Testis (tissue), 3 donors: ENCODE results near the gene MBP. TPM values are rescaled to one million over a fixed set of nuclear protein-coding genes. Genes with fewer than 3 reads are reported as not detected.
A peak's percentile ranks its signal among the peaks of the same experiment; 100 is the strongest.

Experiments
- DNase-seq: peaks from one replicate; pipeline ENCODE4 v3.0.0-alpha.2; 2019
- H3K27ac ChIP-seq, 2 donors: fragments of 200-600 bp; sonication (generic); one replicate each; pipeline ENCODE4 v1.5.1; 2019
- H3K27me3 ChIP-seq: fragments of 200-600 bp; sonication (generic); one replicate; pipeline ENCODE4 v1.5.1; 2019
- H3K36me3 ChIP-seq: fragments of 200-600 bp; sonication (generic); one replicate; pipeline ENCODE4 v1.5.1; 2017; ENCODE audit warnings: low read depth; ENCODE audit errors: missing control alignments
- H3K4me1 ChIP-seq: fragments of 200-600 bp; sonication (generic); one replicate; pipeline ENCODE4 v1.5.1; 2019
- H3K4me3 ChIP-seq, 2 donors: fragments of 200-600 bp; sonication (generic); one replicate each; pipeline ENCODE4 v1.5.1; 2017 to 2019
- H3K9me3 ChIP-seq: fragments of 200-600 bp; sonication (generic); one replicate; pipeline ENCODE4 v1.5.1; 2017
- POLR2A ChIP-seq: fragments of 450-650 bp; IDR thresholded peaks from one replicate; pipeline ENCODE4 v1.6.1; 2017; ENCODE audit warnings: antibody characterized with exemption, mild to moderate bottlenecking, moderate library complexity
- WGBS, 2 donors: methylation state at CpG; one replicate each; pipeline ENCODE4 v1.1.5; 2018; 5-methylcytosine and 5-hydroxymethylcytosine counted together
- intact Hi-C: fragments of 100-400 bp; cut with DNase I; formaldehyde crosslinking; loops from one replicate; pipeline ENCODE4 v1.15.1; 2023; ENCODE audit warnings: low total_unique reads
- polyA plus RNA-seq: library from polyadenylated mRNA; stranded (reverse); fragments of 350-450 nt; fragmentation: Illumina TruSeq; extraction: RNeasy Lipid Tissue Mini Kit (QIAGEN cat#74804); gene quantifications from one replicate; pipeline ENCODE4 v1.2.3, GENCODE V29; 2014; ENCODE audit warnings: low read depth, low replicate concordance; ENCODE audit not compliant: insufficient read depth
- total RNA-seq, 2 donors: library from RNA; depleted of rRNA; stranded (reverse); fragments of >200 nt; gene quantifications; one replicate each; pipeline ENCODE4 v1.2.3, GENCODE V29; 2016
- TF ChIP-seq, protein P1 (sequence below), 3 experiments: fragments of 450-650 bp in 2 of 3; fragments of 200-600 bp in 1 of 3; sonication (generic) in 1 of 3; IDR thresholded peaks; one replicate each; pipeline ENCODE4 v1.5.1; 2016 to 2019; ENCODE audit warnings: antibody characterized with exemption in 3 of 3, mild to moderate bottlenecking in 2 of 3, moderate library complexity in 1 of 3

The MBP gene
- total and polyA plus RNA-seq, 3 donors from 2014 or later, result 15.4 to 20.3 (median 16.7) TPM

DNA sequence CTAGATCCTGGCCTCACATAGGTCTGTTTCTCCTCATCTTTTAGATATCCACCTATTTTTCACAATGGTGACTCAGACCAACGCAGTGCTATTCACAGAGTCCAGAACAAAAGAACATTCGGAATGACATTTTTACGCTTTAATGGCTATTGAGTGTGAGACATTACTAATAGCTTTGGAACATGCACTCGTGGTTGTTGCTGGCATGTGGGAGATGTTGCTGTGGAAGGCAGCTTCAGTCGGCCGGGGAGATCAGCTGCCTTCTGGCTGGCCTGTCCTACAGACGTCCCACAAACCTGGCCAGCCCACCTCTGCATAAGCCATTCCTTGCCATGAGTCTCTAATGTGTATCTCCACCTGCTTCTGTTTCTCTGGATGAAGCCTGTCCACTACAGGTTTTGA is 3.4 kb downstream of the MBP start:
- intact Hi-C loops, result no loop called here

DNA sequence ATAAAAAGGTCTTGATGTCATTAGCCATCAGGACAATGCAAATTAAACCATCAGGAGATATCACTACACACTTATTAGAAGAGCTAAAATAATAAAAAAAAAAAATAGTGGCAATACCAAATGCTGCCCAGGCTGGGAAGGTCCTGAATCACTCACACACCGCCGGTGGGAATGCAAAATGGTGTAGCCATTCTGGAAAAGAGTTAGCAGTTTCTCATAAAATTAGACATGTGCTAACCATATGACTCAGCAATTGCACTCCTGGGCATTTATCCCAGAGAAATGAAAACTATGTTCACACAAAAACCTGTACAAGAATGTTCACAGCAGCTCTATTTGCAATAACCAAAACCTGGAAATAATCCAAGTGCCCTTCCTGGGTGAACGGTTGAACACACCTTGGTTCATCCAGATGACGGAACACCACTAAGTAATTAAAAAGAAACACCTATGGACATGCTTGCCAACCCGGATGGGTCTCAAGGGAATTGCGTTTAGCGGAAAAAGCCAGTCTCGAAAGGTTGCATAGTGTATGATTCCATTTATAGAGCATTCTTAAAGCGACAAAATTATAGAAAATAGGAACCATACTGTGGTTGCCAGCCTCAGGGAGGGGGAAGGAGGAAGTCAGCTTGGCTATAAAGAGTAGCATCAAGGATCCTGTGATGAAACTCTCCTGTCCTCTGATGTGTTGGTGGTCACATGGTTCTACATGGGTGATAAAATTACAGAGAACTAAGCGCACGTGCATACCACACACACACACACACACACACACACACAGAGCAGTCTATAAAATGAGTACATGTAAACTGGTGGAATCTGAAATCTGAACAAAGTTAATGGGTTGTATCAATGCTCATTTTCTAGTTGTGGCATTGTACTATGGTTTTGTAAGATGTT is 4.6 kb downstream of the MBP start:
- peaks cover 7% of the 10 kb centered on the region for H3K4me1 ChIP-seq
- peak overlapping the region in 1 of 2 donors; percentile 41 for H3K27ac ChIP-seq
- no peak for DNase-seq
- no peak overlapping the region for H3K4me3 ChIP-seq
- 70 to 76% methylated on average over 11 of the region's 11 CpGs for WGBS, 2 donors
- TF ChIP-seq, protein P1, sequence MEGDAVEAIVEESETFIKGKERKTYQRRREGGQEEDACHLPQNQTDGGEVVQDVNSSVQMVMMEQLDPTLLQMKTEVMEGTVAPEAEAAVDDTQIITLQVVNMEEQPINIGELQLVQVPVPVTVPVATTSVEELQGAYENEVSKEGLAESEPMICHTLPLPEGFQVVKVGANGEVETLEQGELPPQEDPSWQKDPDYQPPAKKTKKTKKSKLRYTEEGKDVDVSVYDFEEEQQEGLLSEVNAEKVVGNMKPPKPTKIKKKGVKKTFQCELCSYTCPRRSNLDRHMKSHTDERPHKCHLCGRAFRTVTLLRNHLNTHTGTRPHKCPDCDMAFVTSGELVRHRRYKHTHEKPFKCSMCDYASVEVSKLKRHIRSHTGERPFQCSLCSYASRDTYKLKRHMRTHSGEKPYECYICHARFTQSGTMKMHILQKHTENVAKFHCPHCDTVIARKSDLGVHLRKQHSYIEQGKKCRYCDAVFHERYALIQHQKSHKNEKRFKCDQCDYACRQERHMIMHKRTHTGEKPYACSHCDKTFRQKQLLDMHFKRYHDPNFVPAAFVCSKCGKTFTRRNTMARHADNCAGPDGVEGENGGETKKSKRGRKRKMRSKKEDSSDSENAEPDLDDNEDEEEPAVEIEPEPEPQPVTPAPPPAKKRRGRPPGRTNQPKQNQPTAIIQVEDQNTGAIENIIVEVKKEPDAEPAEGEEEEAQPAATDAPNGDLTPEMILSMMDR (IDR thresholded peaks at IDR 0.05), result no peak
- no peak for TF ChIP-seq POLR2A
- no peaks in the 10 kb centered on the region for H3K9me3 ChIP-seq
- intact Hi-C loops, result no loop called here
- H3K36me3 ChIP-seq, result no peaks in the 10 kb centered on the region
- H3K27me3 ChIP-seq, result no peaks in the 10 kb centered on the region

More for the DNA sequence above, 3.4 kb downstream of the MBP start:
- Histone ChIP-seq H3K27ac (no peak overlapping the region), H3K4me3 (no peak overlapping the region), H3K36me3 (no peaks in the 10 kb centered on the region), H3K9me3 (no peaks in the 10 kb centered on the region), H3K4me1 (peaks cover 16% of the 10 kb centered on the region), H3K27me3 (no peaks in the 10 kb centered on the region)
- 83 to 85% methylated on average over 7 of the region's 7 CpGs for WGBS, 2 donors
- no peak for TF ChIP-seq POLR2A
- TF ChIP-seq, protein P1 (IDR thresholded peaks at IDR 0.05), result no peak
- DNase-seq, result no peak

DNA sequence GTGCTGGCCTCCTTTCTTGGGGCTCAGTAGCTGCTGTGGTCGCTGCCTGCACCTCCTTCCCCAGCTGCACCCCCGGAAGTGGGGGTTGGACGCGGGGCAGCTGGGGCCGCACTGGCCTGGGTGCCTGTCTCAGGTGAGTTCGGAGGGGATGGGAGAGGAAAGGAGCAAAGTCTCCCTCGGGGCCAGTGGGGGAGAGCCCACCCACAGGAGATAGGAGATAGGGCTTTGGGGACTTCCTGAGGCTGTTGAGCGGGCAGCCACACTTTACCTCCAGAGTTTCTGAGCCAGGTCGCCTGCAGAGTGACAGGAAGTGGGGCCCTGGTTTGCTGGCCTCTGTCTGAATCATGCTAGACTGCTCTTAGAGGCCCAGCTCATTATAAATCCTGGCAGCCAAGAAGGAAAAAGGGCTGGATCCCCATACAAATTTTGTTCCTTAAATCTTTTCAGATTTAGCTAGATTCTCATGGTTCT is 8.1 kb downstream of the MBP start:
- H3K27ac ChIP-seq, result no peak overlapping the region
- no peaks in the 10 kb centered on the region for H3K36me3 ChIP-seq
- H3K4me1 ChIP-seq, result peaks cover 10% of the 10 kb centered on the region
- H3K4me3 ChIP-seq, result no peak overlapping the region
- H3K27me3 ChIP-seq, result no peaks in the 10 kb centered on the region
- no peaks in the 10 kb centered on the region for H3K9me3 ChIP-seq
- no peak for TF ChIP-seq POLR2A
- TF ChIP-seq, protein P1 (IDR thresholded peaks at IDR 0.05), result no peak
- no peak for DNase-seq
- 74 to 78% methylated on average over 9 of the region's 9 CpGs for WGBS, 2 donors
- intact Hi-C loops, result no loop called here

DNA sequence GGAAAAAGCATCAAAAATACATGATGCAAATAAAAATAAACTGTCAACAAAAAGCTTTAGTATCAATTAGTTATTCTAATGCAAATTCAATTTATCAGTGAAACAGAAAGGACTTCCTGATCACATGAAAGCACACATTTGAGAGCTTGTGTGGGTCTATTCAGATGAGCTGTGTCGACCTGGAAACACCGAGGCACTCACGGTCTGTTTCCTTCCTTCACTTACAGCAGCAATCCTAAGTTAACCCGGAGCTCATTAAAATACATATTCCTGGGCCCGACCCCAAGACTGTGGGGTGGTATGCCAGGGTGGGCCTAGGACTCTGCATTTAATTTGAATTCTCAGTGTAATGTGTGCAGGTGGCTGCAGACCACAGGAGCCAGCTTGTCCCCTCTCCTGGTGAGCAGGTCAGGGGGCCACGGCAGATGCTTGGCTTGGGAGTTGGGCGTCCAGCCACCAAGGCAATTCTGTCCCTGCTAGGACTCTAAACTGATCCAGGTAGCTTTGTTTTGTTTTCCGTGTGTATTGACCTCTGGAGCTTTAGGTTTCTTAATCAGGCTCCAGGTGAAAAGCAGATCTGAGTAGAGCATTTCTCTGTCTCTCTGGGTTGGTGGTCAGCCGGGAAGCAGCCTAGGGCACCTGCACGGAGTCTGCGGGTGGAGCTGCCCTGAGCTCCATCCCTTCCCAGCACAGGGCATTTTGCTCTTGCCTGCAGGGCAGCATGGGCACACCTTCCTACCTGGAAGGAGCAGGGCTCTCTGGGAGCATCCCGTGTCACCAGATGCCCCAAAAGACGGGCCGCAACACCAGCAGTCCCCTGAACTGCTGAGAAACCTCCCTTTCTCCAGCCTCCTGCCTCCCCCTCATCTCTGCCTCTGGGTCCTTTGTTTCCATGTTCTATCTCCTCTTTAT is 9.0 kb downstream of the MBP start:
- H3K4me3 ChIP-seq, result no peak overlapping the region
- H3K27ac ChIP-seq, result no peak overlapping the region
- no peaks in the 10 kb centered on the region for H3K9me3 ChIP-seq
- no peaks in the 10 kb centered on the region for H3K36me3 ChIP-seq
- intact Hi-C loops, result no loop called here
- peaks cover 10% of the 10 kb centered on the region for H3K4me1 ChIP-seq
- no peak for DNase-seq
- TF ChIP-seq POLR2A, result no peak
- TF ChIP-seq, protein P1 (IDR thresholded peaks at IDR 0.05), result no peak
- H3K27me3 ChIP-seq, result no peaks in the 10 kb centered on the region
- WGBS, 2 donors, result 84 to 86% methylated on average over 12 to 14 of the region's 14 CpGs
